ENCODE measurements around the gene WFIKKN1. TPM values are rescaled to one million over a fixed set of nuclear protein-coding genes. Genes with fewer than 3 reads are reported as not detected.

Gene WFIKKN1
- total RNA-seq, 4 donors from 2014 or later: 1.5 TPM; not detected in 3

DNA sequence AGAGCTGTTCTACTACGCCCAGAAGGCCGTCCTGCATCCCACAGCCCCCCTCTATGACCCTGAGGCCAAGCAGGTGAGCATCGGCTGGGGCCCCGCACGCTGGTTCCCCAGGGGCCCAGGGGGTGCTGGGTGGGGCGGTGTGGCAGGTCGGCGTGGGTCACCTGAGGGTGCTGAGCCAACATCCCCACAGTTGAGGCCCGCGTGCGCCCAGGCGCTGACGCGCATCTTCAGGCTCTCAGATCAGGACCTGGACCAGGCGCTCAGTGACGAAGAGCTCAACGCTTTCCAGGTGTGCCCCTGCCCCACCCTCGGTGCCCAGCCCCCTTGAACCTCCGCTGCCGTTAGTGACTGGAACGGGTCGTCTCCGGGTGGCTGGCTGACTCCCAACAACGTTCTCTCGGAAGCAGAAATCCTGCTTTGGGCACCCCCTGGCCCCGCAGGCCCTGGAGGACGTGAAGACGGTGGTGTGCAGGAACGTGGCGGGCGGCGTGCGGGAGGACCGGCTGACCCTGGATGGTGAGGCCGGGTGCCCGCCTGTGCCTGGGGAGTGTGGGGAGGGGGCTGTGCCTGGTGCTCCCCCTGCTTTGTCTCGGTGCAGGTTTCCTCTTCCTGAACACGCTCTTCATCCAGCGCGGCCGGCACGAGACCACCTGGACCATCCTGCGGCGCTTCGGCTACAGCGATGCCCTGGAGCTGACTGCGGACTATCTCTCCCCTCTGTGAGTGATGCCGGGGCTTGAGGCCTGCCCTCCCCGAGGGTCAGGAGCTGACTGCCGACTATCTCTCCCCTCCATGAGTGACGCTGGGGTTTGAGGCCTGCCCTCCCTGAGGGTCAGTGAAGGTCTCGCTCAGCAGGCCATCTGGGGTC lies 39.9 kb downstream of the WFIKKN1 start:
- TF ChIP-seq, protein P1, sequence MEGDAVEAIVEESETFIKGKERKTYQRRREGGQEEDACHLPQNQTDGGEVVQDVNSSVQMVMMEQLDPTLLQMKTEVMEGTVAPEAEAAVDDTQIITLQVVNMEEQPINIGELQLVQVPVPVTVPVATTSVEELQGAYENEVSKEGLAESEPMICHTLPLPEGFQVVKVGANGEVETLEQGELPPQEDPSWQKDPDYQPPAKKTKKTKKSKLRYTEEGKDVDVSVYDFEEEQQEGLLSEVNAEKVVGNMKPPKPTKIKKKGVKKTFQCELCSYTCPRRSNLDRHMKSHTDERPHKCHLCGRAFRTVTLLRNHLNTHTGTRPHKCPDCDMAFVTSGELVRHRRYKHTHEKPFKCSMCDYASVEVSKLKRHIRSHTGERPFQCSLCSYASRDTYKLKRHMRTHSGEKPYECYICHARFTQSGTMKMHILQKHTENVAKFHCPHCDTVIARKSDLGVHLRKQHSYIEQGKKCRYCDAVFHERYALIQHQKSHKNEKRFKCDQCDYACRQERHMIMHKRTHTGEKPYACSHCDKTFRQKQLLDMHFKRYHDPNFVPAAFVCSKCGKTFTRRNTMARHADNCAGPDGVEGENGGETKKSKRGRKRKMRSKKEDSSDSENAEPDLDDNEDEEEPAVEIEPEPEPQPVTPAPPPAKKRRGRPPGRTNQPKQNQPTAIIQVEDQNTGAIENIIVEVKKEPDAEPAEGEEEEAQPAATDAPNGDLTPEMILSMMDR (IDR thresholded peaks at IDR 0.05; ENCODE audit: low read depth): no peak

DNA sequence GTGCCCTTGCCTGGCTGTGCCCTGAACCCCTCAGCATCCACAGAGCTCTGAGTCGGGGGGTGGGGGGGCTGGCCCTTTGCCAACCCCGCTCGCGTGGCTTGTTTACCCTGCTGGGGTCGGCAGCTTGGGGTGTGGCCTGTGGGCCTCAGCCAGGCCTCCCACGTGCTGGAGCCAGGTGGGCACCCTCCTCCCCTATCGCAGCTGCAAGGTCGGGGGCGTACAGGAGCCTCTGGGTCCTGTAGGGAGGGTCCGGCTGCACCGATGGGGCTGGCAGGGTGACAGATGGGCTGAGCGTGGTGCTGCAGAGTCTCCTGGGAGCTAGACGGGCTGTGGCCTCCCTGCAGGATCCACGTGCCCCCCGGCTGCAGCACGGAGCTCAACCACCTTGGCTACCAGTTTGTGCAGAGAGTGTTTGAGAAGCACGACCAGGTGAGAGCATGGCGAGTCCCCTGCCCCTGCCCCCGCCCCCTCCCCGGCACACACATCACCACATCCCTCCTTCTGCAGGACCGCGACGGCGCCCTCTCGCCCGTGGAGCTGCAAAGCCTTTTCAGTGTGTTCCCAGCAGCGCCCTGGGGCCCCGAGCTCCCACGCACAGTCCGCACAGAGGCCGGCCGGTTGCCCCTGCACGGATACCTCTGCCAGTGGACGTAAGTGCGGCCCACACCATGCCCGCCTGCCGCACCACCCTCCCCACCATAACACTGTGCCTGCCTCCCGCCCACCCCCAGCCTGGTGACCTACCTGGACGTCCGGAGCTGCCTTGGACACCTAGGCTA lies 40.8 kb downstream of the WFIKKN1 start:
- TF ChIP-seq, protein P1 (IDR thresholded peaks at IDR 0.05; ENCODE audit: low read depth): no peak

DNA sequence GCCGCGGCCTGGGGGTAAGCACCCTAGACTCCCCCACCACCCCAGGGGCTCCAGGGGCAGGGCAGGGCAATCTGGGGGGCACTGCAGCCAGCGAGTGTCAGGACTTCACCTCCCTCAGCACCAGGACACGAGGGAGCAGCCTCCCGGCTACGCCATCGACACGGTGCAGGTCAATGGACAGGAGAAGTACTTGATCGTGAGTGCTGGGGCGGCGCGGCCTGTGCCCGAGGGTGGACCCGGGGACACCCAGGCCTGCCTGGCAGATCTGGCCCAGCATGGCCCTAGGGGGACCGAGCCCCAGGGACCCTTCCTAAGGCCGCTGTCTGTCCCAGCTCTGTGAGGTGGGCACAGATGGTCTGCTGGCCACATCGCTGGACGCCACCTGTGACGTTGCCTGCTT lies 41.6 kb downstream of the WFIKKN1 start:
- TF ChIP-seq, protein P1 (IDR thresholded peaks at IDR 0.05; ENCODE audit: low read depth): no peak

DNA sequence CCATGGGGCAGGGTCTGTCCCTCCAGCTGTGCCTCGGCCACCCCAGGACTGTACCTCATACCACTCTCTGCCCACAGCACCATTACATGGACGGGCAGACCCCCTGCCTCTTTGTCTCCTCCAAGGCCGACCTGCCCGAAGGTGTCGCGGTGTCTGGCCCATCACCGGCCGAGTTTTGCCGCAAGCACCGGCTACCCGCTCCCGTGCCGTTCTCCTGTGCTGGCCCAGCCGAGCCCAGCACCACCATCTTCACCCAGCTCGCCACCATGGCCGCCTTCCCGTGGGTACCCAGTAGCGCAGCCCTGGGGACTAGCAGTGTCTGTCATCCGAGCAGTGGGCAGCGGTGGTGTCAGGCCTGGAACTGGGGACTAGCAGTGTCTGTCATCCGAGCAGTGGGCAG lies 42.1 kb downstream of the WFIKKN1 start:
- TF ChIP-seq, protein P1 (IDR thresholded peaks at IDR 0.05; ENCODE audit: low read depth): no peak

DNA sequence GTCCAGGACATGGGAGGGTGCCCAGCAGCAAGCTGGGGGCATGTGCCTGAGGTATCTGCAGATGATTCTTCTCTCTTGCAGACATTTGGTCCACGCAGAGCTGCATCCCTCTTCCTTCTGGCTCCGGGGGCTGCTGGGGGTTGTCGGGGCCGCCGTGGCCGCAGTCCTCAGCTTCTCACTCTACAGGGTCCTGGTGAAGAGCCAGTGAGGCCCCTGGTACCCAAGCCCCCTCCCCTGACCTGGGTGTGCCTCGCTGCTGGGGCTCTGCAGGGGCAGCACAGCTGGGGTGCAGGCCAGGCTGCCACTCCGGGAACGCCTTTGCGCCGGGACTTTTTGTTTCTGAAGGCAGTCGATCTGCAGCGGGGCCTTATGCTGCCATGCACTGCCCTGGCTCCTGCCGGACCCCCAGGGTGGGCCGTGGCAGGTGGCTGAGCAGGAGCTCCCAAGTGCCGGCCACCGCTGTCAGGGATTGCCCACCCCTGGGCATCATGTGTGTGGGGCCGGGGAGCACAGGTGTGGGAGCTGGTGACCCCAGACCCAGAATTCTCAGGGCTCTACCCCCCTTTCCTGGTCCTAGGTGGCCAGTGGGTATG lies 42.7 kb downstream of the WFIKKN1 start:
- TF ChIP-seq, protein P1 (IDR thresholded peaks at IDR 0.05; ENCODE audit: low read depth): no peak

DNA sequence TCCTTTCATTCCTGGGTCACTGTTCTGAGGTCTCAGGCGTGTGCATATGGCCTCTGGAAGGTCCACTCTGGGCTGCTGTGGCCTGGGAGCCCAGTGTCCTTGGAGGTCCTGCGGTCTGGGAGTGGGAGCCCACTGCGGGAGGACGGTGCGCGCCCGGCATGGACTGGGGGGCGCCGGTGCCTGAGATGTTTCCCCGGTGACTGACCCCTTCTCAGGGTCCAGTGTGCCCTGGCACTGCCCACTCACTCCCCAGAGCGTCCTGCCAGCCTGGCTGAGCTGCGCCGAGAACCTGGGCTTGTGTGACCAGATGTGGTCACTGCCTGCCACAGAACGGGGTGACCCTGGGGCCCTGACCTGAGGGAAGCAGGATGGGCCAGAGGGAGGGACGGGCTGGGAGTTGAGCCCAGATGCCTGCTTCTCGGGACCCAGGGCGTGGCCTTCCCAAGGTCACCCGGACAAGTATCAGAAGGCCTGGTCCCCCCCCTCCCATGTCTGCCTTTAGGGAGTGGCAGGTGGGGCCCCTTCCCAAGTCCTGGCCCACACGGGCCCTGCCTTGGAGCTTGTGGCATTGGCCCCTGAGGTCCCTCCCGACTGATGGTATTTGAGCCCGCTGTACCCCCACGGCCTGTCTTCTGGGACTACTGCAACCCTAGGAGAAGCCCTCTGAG lies 43.6 kb downstream of the WFIKKN1 start:
- TF ChIP-seq, protein P1 (IDR thresholded peaks at IDR 0.05; ENCODE audit: low read depth): no peak

Data from subcutaneous adipose tissue (tissue), 4 donors.